Activated T-cell treated with anti-CD3 and anti-CD28 coated beads, Interleukin-2, amount 50 U/mL, for 72 hours (primary cell): ENCODE results near the gene VEGFA. TPM values are rescaled to one million over a fixed set of nuclear protein-coding genes. Genes with fewer than 3 reads are reported as not detected.

Source experiments
- ATAC-seq, 2 donors: fragments of 150-1000 bp; cut with Tn5 transposase; replicated peaks in 1 of 2; 2 replicates each; pipeline ENCODE4 v1.10.0; 2021; ENCODE audit warnings: moderate library complexity in 2 of 2, mild to moderate bottlenecking in 1 of 2
- DNase-seq, 2 donors: peaks; one replicate each; pipeline ENCODE4 v3.0.0; 2021 to 2022; ENCODE audit warnings: mixed read lengths in 1 of 2
- H3K27ac Mint-ChIP-seq: one replicate; pipeline ENCODE4 v1.8.0; 2022; ENCODE audit warnings: mild to moderate bottlenecking, moderate library complexity, mixed read lengths
- H3K27me3 Mint-ChIP-seq: one replicate; pipeline ENCODE4 v1.8.0; 2022; ENCODE audit warnings: low read depth, mixed read lengths
- H3K36me3 Mint-ChIP-seq, 2 donors: one replicate each; pipeline ENCODE4 v1.8.0; 2022; ENCODE audit warnings: mixed read lengths in 2 of 2, mild to moderate bottlenecking in 1 of 2; ENCODE audit not compliant: insufficient read depth in 2 of 2
- H3K4me1 Mint-ChIP-seq: one replicate; pipeline ENCODE4 v1.8.0; 2022; ENCODE audit warnings: low read depth, mixed read lengths
- H3K4me3 Mint-ChIP-seq, 2 donors: one replicate each; pipeline ENCODE4 v1.8.0; 2022; ENCODE audit warnings: mild to moderate bottlenecking in 2 of 2, mixed read lengths in 2 of 2, moderate library complexity in 2 of 2
- H3K9me3 Mint-ChIP-seq, 2 donors: one replicate each; pipeline ENCODE4 v1.8.0; 2022; ENCODE audit warnings: mixed read lengths in 2 of 2
- total RNA-seq, 2 donors: library from RNA; stranded (reverse); gene quantifications; one replicate each; pipeline ENCODE4 v1.2.3, GENCODE V29; 2022

VEGFA gene
- total RNA-seq, 2 donors from 2014 or later, result 65.2 to 67.1 TPM

- Mint-ChIP-seq H3K4me3 (peak overlapping the region; percentile 54 to 55), H3K4me1 (peaks cover 47% of the 10 kb centered on the region), H3K9me3 (no peaks in the 10 kb centered on the region), H3K36me3 (peaks cover 15 to 22% of the 10 kb centered on the region in 2 donors), H3K27ac (no peak overlapping the region), H3K27me3 (no peaks in the 10 kb centered on the region)
- no peak for DNase-seq
- no peak for ATAC-seq
Observed at GRCh38 chr6:43773980-43774775, 4.2 kb downstream of the VEGFA start.

GRCh38 chr6:43774776-43775534 is 4.9 kb downstream of the VEGFA start:
- H3K4me1 Mint-ChIP-seq, result peaks cover 41% of the 10 kb centered on the region
- ATAC-seq, result no peak
- H3K4me3 Mint-ChIP-seq, result peak overlapping the region; percentile 50 to 54

GRCh38 chr6:43775535-43775885 is 5.5 kb downstream of the VEGFA start:
- H3K27ac Mint-ChIP-seq, result no peak overlapping the region
- no peak for ATAC-seq
- H3K4me3 Mint-ChIP-seq, result no peak overlapping the region

More at GRCh38 chr6:43774776-43775534, 4.9 kb downstream of the VEGFA start:
- Mint-ChIP-seq H3K27ac (no peak overlapping the region), H3K9me3 (no peaks in the 10 kb centered on the region), H3K36me3 (peaks cover 15 to 22% of the 10 kb centered on the region in 2 donors), H3K27me3 (no peaks in the 10 kb centered on the region)
- DNase-seq, result peak; percentile 53 to 61

GRCh38 chr6:43776115-43776798 is 6.2 kb downstream of the VEGFA start:
- no peaks in the 10 kb centered on the region for H3K9me3 Mint-ChIP-seq
- no peak for DNase-seq
- H3K4me3 Mint-ChIP-seq, result no peak overlapping the region
- H3K36me3 Mint-ChIP-seq, result peaks cover 12 to 22% of the 10 kb centered on the region in 2 donors
- H3K4me1 Mint-ChIP-seq, result peaks cover 41% of the 10 kb centered on the region
- no peaks in the 10 kb centered on the region for H3K27me3 Mint-ChIP-seq
- no peak overlapping the region for H3K27ac Mint-ChIP-seq
- no peak for ATAC-seq

More at GRCh38 chr6:43775535-43775885, 5.5 kb downstream of the VEGFA start:
- no peaks in the 10 kb centered on the region for H3K27me3 Mint-ChIP-seq
- H3K4me1 Mint-ChIP-seq, result peaks cover 41% of the 10 kb centered on the region
- no peak for DNase-seq
- no peaks in the 10 kb centered on the region for H3K9me3 Mint-ChIP-seq
- peaks cover 13 to 19% of the 10 kb centered on the region in 2 donors for H3K36me3 Mint-ChIP-seq

GRCh38 chr6:43776799-43777776 is 7.1 kb downstream of the VEGFA start:
- H3K4me3 Mint-ChIP-seq, result no peak overlapping the region
- H3K4me1 Mint-ChIP-seq, result peaks cover 39% of the 10 kb centered on the region
- no peak overlapping the region for H3K27ac Mint-ChIP-seq
- H3K9me3 Mint-ChIP-seq, result no peaks in the 10 kb centered on the region
- H3K36me3 Mint-ChIP-seq, result peaks cover 14 to 25% of the 10 kb centered on the region in 2 donors
- no peak for DNase-seq
- no peak for ATAC-seq
- H3K27me3 Mint-ChIP-seq, result no peaks in the 10 kb centered on the region

GRCh38 chr6:43778131-43778855 is 8.3 kb downstream of the VEGFA start:
- H3K36me3 Mint-ChIP-seq, result peaks cover 11 to 21% of the 10 kb centered on the region in 2 donors
- no peak overlapping the region for H3K4me3 Mint-ChIP-seq
- no peak for DNase-seq
- H3K9me3 Mint-ChIP-seq, result no peaks in the 10 kb centered on the region
- H3K4me1 Mint-ChIP-seq, result peaks cover 30% of the 10 kb centered on the region
- H3K27me3 Mint-ChIP-seq, result no peaks in the 10 kb centered on the region
- H3K27ac Mint-ChIP-seq, result no peak overlapping the region
- ATAC-seq, result no peak

- no peak overlapping the region for H3K4me3 Mint-ChIP-seq
- no peak for DNase-seq
Observed at GRCh38 chr6:43778976-43779851, 9.2 kb downstream of the VEGFA start.

GRCh38 chr6:43779852-43780236 is 9.8 kb downstream of the VEGFA start:
- Mint-ChIP-seq H3K4me3 (no peak overlapping the region), H3K36me3 (peaks cover 13 to 28% of the 10 kb centered on the region in 2 donors), H3K9me3 (no peaks in the 10 kb centered on the region), H3K4me1 (peaks cover 15% of the 10 kb centered on the region), H3K27me3 (no peaks in the 10 kb centered on the region), H3K27ac (no peak overlapping the region)
- ATAC-seq (no peak), DNase-seq (no peak)

More at GRCh38 chr6:43778976-43779851, 9.2 kb downstream of the VEGFA start:
- Mint-ChIP-seq H3K9me3 (no peaks in the 10 kb centered on the region), H3K27ac (no peak overlapping the region), H3K27me3 (no peaks in the 10 kb centered on the region), H3K4me1 (peaks cover 21% of the 10 kb centered on the region), H3K36me3 (peaks cover 11 to 23% of the 10 kb centered on the region in 2 donors)
- no peak for ATAC-seq

- no peaks in the 10 kb centered on the region for H3K9me3 Mint-ChIP-seq
- DNase-seq (no peak), ATAC-seq (no peak)
- H3K27me3 Mint-ChIP-seq, result no peaks in the 10 kb centered on the region
- peaks cover 13 to 28% of the 10 kb centered on the region in 2 donors for H3K36me3 Mint-ChIP-seq
- no peak overlapping the region for H3K27ac Mint-ChIP-seq
- peaks cover 10% of the 10 kb centered on the region for H3K4me1 Mint-ChIP-seq
- no peak overlapping the region for H3K4me3 Mint-ChIP-seq
Observed at GRCh38 chr6:43780293-43780692, 10.3 kb downstream of the VEGFA start.

- no peak overlapping the region for H3K4me3 Mint-ChIP-seq
- no peak for DNase-seq
- no peak for ATAC-seq
- H3K36me3 Mint-ChIP-seq, result peaks cover 10 to 26% of the 10 kb centered on the region in 2 donors
- H3K27me3 Mint-ChIP-seq, result no peaks in the 10 kb centered on the region
- H3K27ac Mint-ChIP-seq, result no peak overlapping the region
- peaks cover 5% of the 10 kb centered on the region for H3K4me1 Mint-ChIP-seq
- no peaks in the 10 kb centered on the region for H3K9me3 Mint-ChIP-seq
Observed at GRCh38 chr6:43780941-43781928, 11.2 kb downstream of the VEGFA start.
